GM12878 (cell line): ENCODE data around the gene TLR10. TPM values are rescaled to one million over a fixed set of nuclear protein-coding genes. Genes with fewer than 3 reads are reported as not detected.
A peak's percentile ranks its signal among the peaks of the same experiment; 100 is the strongest.

Source experiments
- ATAC-seq: fragments of 200-7000 bp; cut with Tn5 transposase; 3 replicates; pipeline ENCODE4 v1.9.1; 2020; ENCODE audit warnings: mild to moderate bottlenecking, moderate library complexity
- BruUV-seq: library from RNA; stranded (reverse); fragments of 400-500 nt; replicated peaks from 2 replicates; lab custom pipeline; 2021; lab: Mats Ljungman, UMichigan
- CTCF ChIA-PET: fragments of 300-600 bp; sonication (Branson Sonifier 250); formaldehyde crosslinking; extraction: SDS; loops from one replicate; lab custom pipeline; 2021; ENCODE audit warnings: inconsistent platforms; lab: Yijun Ruan, JAX
- POLR2A ChIA-PET: fragments of 350-600 bp; formaldehyde crosslinking; extraction: SDS; loops from one replicate; lab custom pipeline; 2021; ENCODE audit warnings: inconsistent platforms; lab: Charles Lee
- RAD21 ChIA-PET: fragments of 300-600 bp; sonication (Branson Sonifier 250); formaldehyde crosslinking; loops from one replicate; lab custom pipeline; 2023; ENCODE audit warnings: antibody characterized with exemption; ENCODE audit not compliant: unreplicated experiment; lab: Charles Lee
- SMC1A ChIA-PET: fragments of 300-600 bp; sonication (Branson Sonifier 250); formaldehyde crosslinking; loops from one replicate; lab custom pipeline; 2023; ENCODE audit not compliant: unreplicated experiment, uncharacterized antibody; lab: Charles Lee
- DNase-seq: peaks from one replicate; pipeline ENCODE4 v3.0.0-alpha.2; 2011; ENCODE audit warnings: low read depth, low spot score
- FAIRE-seq: peaks from 3 replicates; lab custom pipeline; 2011; peaks lifted over from hg19 to GRCh38; lab: Jason Lieb, UNC
- H2AFZ ChIP-seq: 2 replicates; pipeline ENCODE4 v1.6.0; 2011; ENCODE audit warnings: low read depth, low read length, control low read depth; ENCODE audit not compliant: control insufficient read depth
- H3K27ac ChIP-seq: 2 replicates; pipeline ENCODE4 v1.5.1; 2011; ENCODE audit warnings: control low read depth; ENCODE audit not compliant: control insufficient read depth, insufficient read depth
- H3K27me3 ChIP-seq, 2 experiments: replicated peaks in 1 of 2; 2 replicates each; pipeline versions ENCODE4 v1.6.0 to v1.6.1; 2011; ENCODE audit warnings: low read length in 1 of 2; ENCODE audit not compliant: control insufficient read depth in 2 of 2, insufficient read depth in 2 of 2
- H3K36me3 ChIP-seq, 2 experiments: 2 replicates each; pipeline ENCODE4 v1.5.1; 2011; ENCODE audit warnings: low read length in 1 of 2; ENCODE audit not compliant: control insufficient read depth in 2 of 2, insufficient read depth in 2 of 2
- H3K4me1 ChIP-seq: 2 replicates; pipeline ENCODE4 v1.6.1; 2011; ENCODE audit warnings: mild to moderate bottlenecking, low read length, moderate library complexity, mixed read lengths; ENCODE audit not compliant: control insufficient read depth, insufficient read depth
- H3K4me2 ChIP-seq: 2 replicates; pipeline ENCODE4 v1.6.0; 2011; ENCODE audit warnings: control low read depth; ENCODE audit not compliant: control insufficient read depth, insufficient read depth
- H3K4me3 ChIP-seq: fragments of 200-600 bp; sonication (generic); 2 replicates; pipeline ENCODE4 v1.5.1; 2016
- H3K79me2 ChIP-seq: 2 replicates; pipeline ENCODE4 v1.6.0; 2011; ENCODE audit warnings: low read length; ENCODE audit not compliant: control insufficient read depth, insufficient read depth
- H3K9ac ChIP-seq: 2 replicates; pipeline ENCODE4 v1.8.0; 2011; ENCODE audit warnings: low read length, control low read depth, mixed read lengths; ENCODE audit not compliant: control insufficient read depth, insufficient read depth
- H3K9me3 ChIP-seq: replicated peaks from 3 replicates; pipeline ENCODE4 v1.5.1; 2011; ENCODE audit warnings: mild to moderate bottlenecking, low read length; ENCODE audit not compliant: control insufficient read depth, insufficient read depth
- H4K20me1 ChIP-seq: 2 replicates; pipeline ENCODE4 v1.6.0; 2011; ENCODE audit not compliant: control insufficient read depth, insufficient read depth
- IKZF1 ChIP-seq: fragments of 450-650 bp; conservative IDR thresholded peaks from 2 replicates; pipeline ENCODE4 v1.6.1; 2017; ENCODE audit warnings: antibody characterized with exemption, mild to moderate bottlenecking
- IKZF2 ChIP-seq, 2 experiments: fragments of 450-650 bp; IDR thresholded peaks; 2 replicates each; pipeline ENCODE4 v1.6.1; 2017; ENCODE audit warnings: mild to moderate bottlenecking in 2 of 2, moderate library complexity in 2 of 2
- NFIC ChIP-seq: IDR thresholded peaks from 2 replicates; pipeline ENCODE4 v1.6.1; 2012; ENCODE audit warnings: low read depth, mild to moderate bottlenecking, inconsistent platforms, low read length, moderate library complexity
- PAX8 ChIP-seq: fragments of 450-650 bp; IDR thresholded peaks from 2 replicates; pipeline ENCODE4 v1.6.1; 2017; ENCODE audit warnings: mild to moderate bottlenecking, moderate library complexity
- RAD51 ChIP-seq: fragments of 450-650 bp; IDR thresholded peaks from 2 replicates; pipeline ENCODE4 v1.6.1; 2016; ENCODE audit warnings: moderate library complexity, mild to moderate bottlenecking, inconsistent platforms
- SMAD1 ChIP-seq: fragments of 450-650 bp; IDR thresholded peaks from 2 replicates; pipeline ENCODE4 v1.6.1; 2018; ENCODE audit warnings: mild to moderate bottlenecking, low read depth; ENCODE audit not compliant: partially characterized antibody
- ZNF384 ChIP-seq: IDR thresholded peaks from 2 replicates; pipeline ENCODE4 v1.6.1; 2012; ENCODE audit warnings: low read depth, mild to moderate bottlenecking, low read length, improper control_type of control experiment, borderline replicate concordance
- WGBS: methylation state at CpG from one replicate; pipeline ENCODE4 v1.1.6; 2016; ENCODE audit warnings: low lambda C conversion rate; ENCODE audit not compliant: insufficient replicate concordance, insufficient coverage; ENCODE audit errors: missing lambda C conversion rate; 5-methylcytosine and 5-hydroxymethylcytosine counted together
- in situ Hi-C: fragments of 300-500 bp; cut with MboI; formaldehyde crosslinking; loops from 9 replicates; pipeline ENCODE4 v1.14.3; 2018; ENCODE audit warnings: mixed read lengths
- intact Hi-C: fragments of 100-400 bp; cut with micrococcal nuclease; formaldehyde crosslinking; loops from one replicate; pipeline ENCODE4 v1.14.2; 2022; ENCODE audit not compliant: unreplicated experiment
- polyA plus RNA-seq, 11 experiments: library from polyadenylated mRNA; depleted of rRNA in 4 of 11; unstranded in 6 of 11; stranded (reverse) in 5 of 11; fragments of >200 nt; fragmentation: Nextera tagmentation in 4 of 11; fragmentation: Illumina TruSeq in 1 of 11; extraction: Ambion mirVana in 4 of 11; extraction: Trizol in 1 of 11; gene quantifications; 1 replicate in 1 of 11; 2 replicates in 10 of 11; pipeline versions ENCODE4 v1.2.1 to v1.2.3, GENCODE V29; 2011 to 2016; ENCODE audit warnings: inconsistent platforms in 2 of 11, missing spikeins in 2 of 11, low read depth in 1 of 11
- total RNA-seq, 4 experiments: library from RNA; depleted of rRNA in 3 of 4; stranded (reverse); fragments of >200 nt in 3 of 4; fragmentation: Illumina TruSeq in 1 of 4; extraction: Trizol in 1 of 4; gene quantifications; 2 replicates each; pipeline versions ENCODE4 v1.2.1 to v1.2.3, GENCODE V29; 2013 to 2021

The TLR10 gene
- total and polyA plus RNA-seq, 10 of the 15 experiments (the other 5 are each of a cell fraction or from before 2014, with no cell fraction given): 31.5 to 149 (median 64.9) TPM

DNA sequence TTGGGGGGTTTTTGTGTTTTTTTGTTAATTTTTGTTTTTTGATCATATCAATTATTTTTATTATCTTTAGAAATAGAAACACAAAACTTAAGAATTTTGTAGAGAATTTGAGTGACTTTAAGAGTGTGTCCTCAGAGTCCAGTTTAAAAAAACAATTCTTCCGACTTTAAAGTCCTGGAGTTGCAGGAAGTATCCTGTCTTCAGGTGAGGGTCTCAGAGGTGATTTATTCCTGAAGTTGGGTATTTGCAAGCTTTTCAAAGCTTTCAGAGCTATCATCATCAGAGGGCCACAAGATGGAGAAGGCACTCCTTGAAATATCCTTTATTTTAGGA is 23.0 kb downstream of the TLR10 start:
- no peak overlapping the region for H2AFZ ChIP-seq
- peak overlapping the region; percentile 51; the same call in 1 of the 2 replicates for H3K4me3 ChIP-seq
- peaks cover 47% of the 10 kb centered on the region for H3K4me1 ChIP-seq
- ChIA-PET RAD21 (interaction anchor here (0.7 to 9.8 kb wide), 44 partner anchors 9 to 691 kb away, joined by 3 to 437 read pairs (median 6); partner anchors contain the start of genes FAM114A1, TLR1, TLR10 and TLR6), SMC1A (interaction anchor here (0.6 to 11.0 kb wide), 44 partner anchors 10 to 641 kb away, joined by 3 to 468 read pairs (median 6); partner anchors contain the start of genes FAM114A1, TLR1, TLR10 and TLR6), POLR2A (interaction anchor here (0.7 to 9.8 kb wide), 12 partner anchors 21 to 375 kb away, joined by 3 to 196 read pairs (median 10); partner anchors contain the start of genes TLR1, TLR10 and TLR6), CTCF (interaction anchor here (0.5 to 10.8 kb wide), 54 partner anchors 10 to 765 kb away, joined by 3 to 449 read pairs (median 6); partner anchors contain the start of genes FAM114A1, TLR1, TLR10 and TLR6)
- peaks cover 5% of the 10 kb centered on the region for H3K9me3 ChIP-seq
- H3K36me3 ChIP-seq: no peaks in the 10 kb centered on the region
- FAIRE-seq (no peak), DNase-seq (no peak), ATAC-seq (no peak)
- peaks cover 11% of the 10 kb centered on the region for H3K79me2 ChIP-seq
- no peaks in the 10 kb centered on the region for H4K20me1 ChIP-seq
- WGBS: 100% methylated on average over 1 of the region's 1 CpG
- H3K27ac ChIP-seq: peak overlapping the region; percentile 95
- intact Hi-C loops (loop anchor here (1.0 to 5.0 kb wide), 3 partner anchors 135 to 376 kb away; partner anchors contain the start of gene TMEM156), in situ Hi-C loops (loop anchor here (5.0 to 25.0 kb wide), 3 partner anchors 98 to 378 kb away; partner anchors contain the start of genes TLR6 and TMEM156)
- 0 out of 2 replicates have a peak, but pooled peaks have one; percentile 27 for TF ChIP-seq ZNF384
- TF ChIP-seq NFIC: no peak
- TF ChIP-seq RAD51: peak; percentile 14; the same call in 1 of the 2 replicates
- no peak for TF ChIP-seq PAX8
- 0 out of 4 replicates have a peak, but pooled peaks of 1 of the 2 experiments have one; percentile 19 for TF ChIP-seq IKZF2 (IDR thresholded peaks at IDR 0.05)
- peak; percentile 17 for TF ChIP-seq SMAD1
- TF ChIP-seq IKZF1: 0 out of 2 replicates have a peak, but pooled peaks have one; percentile 1
- BruUV-seq: no TSS peak
- peak overlapping the region; percentile 94; the same call in 1 of the 2 replicates for H3K4me2 ChIP-seq
- H3K27me3 ChIP-seq: no peaks in the 10 kb centered on the region
- H3K9ac ChIP-seq: peak overlapping the region; percentile 30
